Epithelial cell of proximal tubule (primary cell): ENCODE data around the gene ABCA4. TPM values are rescaled to one million over a fixed set of nuclear protein-coding genes. Genes with fewer than 3 reads are reported as not detected.
"Not testable (repeated sequence)": the region's sequence is repeated elsewhere in the genome, so short reads cannot be mapped to it uniquely, and the experiment has no call there.

Experiments
- DNase-seq: peaks from one replicate; pipeline ENCODE4 v3.0.0-alpha.2; 2011; ENCODE audit warnings: low read depth
- H3K4me3 ChIP-seq: 2 replicates; pipeline ENCODE4 v1.5.1; 2011; ENCODE audit warnings: low read depth, mild to moderate bottlenecking, low read length
- total RNA-seq: library from RNA; depleted of rRNA; stranded (reverse); fragments of >200 nt; gene quantifications from 2 replicates; pipeline ENCODE4 v1.2.3, GENCODE V29; 2015
- TF ChIP-seq, protein P1 (sequence below): conservative IDR thresholded peaks from 2 replicates; pipeline ENCODE4 v1.5.1; 2012; ENCODE audit warnings: low read depth, mild to moderate bottlenecking, low read length

ABCA4 gene
- total RNA-seq, 1 donor from 2014 or later = not detected

GRCh38 chr1:93997756-93998155 is 123.2 kb downstream of the ABCA4 start:
- no peak overlapping the region for H3K4me3 ChIP-seq
- DNase-seq = no peak
- TF ChIP-seq, protein P1, sequence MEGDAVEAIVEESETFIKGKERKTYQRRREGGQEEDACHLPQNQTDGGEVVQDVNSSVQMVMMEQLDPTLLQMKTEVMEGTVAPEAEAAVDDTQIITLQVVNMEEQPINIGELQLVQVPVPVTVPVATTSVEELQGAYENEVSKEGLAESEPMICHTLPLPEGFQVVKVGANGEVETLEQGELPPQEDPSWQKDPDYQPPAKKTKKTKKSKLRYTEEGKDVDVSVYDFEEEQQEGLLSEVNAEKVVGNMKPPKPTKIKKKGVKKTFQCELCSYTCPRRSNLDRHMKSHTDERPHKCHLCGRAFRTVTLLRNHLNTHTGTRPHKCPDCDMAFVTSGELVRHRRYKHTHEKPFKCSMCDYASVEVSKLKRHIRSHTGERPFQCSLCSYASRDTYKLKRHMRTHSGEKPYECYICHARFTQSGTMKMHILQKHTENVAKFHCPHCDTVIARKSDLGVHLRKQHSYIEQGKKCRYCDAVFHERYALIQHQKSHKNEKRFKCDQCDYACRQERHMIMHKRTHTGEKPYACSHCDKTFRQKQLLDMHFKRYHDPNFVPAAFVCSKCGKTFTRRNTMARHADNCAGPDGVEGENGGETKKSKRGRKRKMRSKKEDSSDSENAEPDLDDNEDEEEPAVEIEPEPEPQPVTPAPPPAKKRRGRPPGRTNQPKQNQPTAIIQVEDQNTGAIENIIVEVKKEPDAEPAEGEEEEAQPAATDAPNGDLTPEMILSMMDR = no peak

- TF ChIP-seq, protein P1 = no peak
- no peak for DNase-seq
- no peak overlapping the region for H3K4me3 ChIP-seq
These were observed 125.0 kb downstream of the ABCA4 start for GRCh38 chr1:93995837-93996536.

GRCh38 chr1:93993731-93994130 is 127.2 kb downstream of the ABCA4 start:
- TF ChIP-seq, protein P1 = no peak
- no peak overlapping the region for H3K4me3 ChIP-seq
- DNase-seq = no peak

DNA sequence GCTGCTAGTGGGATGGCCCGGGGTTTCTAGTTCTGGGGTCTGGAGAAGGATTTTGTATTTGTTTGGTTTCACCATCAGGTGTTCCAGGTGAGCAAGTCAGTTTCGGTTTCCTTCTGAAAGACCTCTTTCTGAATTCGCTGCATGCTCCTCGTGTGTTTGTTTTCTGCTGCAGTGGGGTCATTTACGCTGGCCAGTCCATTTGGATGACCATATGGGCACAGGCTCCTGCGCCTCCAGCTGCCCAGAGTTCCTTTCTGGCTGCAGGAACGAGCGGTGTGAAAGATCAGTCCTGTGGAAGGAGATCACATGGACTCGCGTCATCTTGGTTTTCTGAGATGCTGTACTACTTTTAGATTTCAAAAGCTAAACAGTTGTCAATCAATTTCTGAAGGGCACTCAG is 128.0 kb downstream of the ABCA4 start:
- H3K4me3 ChIP-seq = no peak overlapping the region
- no peak for DNase-seq
- TF ChIP-seq, protein P1 = no peak

GRCh38 chr1:93992190-93992589 is 128.8 kb downstream of the ABCA4 start:
- TF ChIP-seq, protein P1 = no peak
- DNase-seq = no peak
- no peak overlapping the region for H3K4me3 ChIP-seq

DNA sequence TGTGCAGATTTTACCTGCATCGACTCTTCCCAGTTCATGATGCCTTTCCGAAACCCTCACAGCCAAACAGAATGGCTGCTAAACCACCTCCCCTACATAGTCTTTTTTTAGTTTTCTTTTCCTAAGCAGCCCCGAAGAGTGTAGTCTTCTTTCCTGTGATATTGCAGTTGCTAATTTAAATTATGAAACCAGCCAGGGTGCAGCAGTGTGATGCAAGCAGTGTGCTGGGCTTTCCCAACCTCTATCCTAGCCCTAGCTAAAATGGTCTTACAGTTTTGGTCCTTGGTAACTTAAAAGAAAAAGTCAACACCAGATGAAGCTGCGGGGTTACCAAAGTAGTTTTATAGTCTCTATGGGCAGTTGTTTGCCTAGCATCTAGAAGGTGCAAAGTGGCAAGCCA is 129.7 kb downstream of the ABCA4 start:
- H3K4me3 ChIP-seq = no peak overlapping the region
- no peak for DNase-seq

GRCh38 chr1:93990477-93990876 is 130.5 kb downstream of the ABCA4 start:
- not testable (repeated sequence) for H3K4me3 ChIP-seq, DNase-seq

More for the DNA sequence above, 129.7 kb downstream of the ABCA4 start:
- TF ChIP-seq, protein P1 = no peak
